Measurements from ENCODE around the gene CTPS1.

- TF ChIP-seq CTCF (IDR thresholded peaks at IDR 0.05; ENCODE audit: insufficient read depth, low read length) (no peak), POLR2AphosphoS5 (IDR thresholded peaks at IDR 0.05; ENCODE audit: low read depth) (no peak), REST (IDR thresholded peaks at IDR 0.05; ENCODE audit: insufficient replicate concordance, low read depth) (no peak), GABPA (IDR thresholded peaks at IDR 0.05; ENCODE audit: low read depth) (no peak)
Measured at GRCh38 chr1:40974945-40975344, 4.6 kb upstream of the CTPS1 start.

Data from HL-60 (cell line).